Right atrium auricular region (tissue), 2 donors: ENCODE results near the gene PHB1. TPM values are rescaled to one million over a fixed set of nuclear protein-coding genes. Genes with fewer than 3 reads are reported as not detected.

Experiments used
- DNase-seq: peaks from one replicate; pipeline ENCODE4 v3.0.0-alpha.2; 2019; ENCODE audit warnings: low spot score
- H3K27ac ChIP-seq, 2 donors: fragments of 200-600 bp; sonication (generic); 1 replicate in 1 of 2; 2 replicates in 1 of 2; pipeline ENCODE4 v1.5.1; 2016 to 2019
- H3K27me3 ChIP-seq, 2 donors: fragments of 200-600 bp; sonication (generic); one replicate each; pipeline versions ENCODE4 v1.5.1 to v1.6.0; 2017 to 2019
- H3K36me3 ChIP-seq: fragments of 200-600 bp; sonication (generic); one replicate; pipeline ENCODE4 v1.5.1; 2016
- H3K4me1 ChIP-seq, 2 donors: fragments of 200-600 bp; sonication (generic); one replicate each; pipeline versions ENCODE4 v1.5.1 to v1.6.0; 2017 to 2019
- H3K4me3 ChIP-seq, 2 donors: fragments of 200-600 bp; sonication (generic); 1 replicate in 1 of 2; 2 replicates in 1 of 2; pipeline ENCODE4 v1.5.1; 2017 to 2019; ENCODE audit warnings: mild to moderate bottlenecking in 1 of 2, moderate library complexity in 1 of 2
- H3K9me3 ChIP-seq, 2 donors: fragments of 200-600 bp; sonication (generic); one replicate each; pipeline ENCODE4 v1.5.1; 2019
- CTCF ChIP-seq, 2 donors: fragments of 200-600 bp; sonication (generic); IDR thresholded peaks; one replicate each; pipeline ENCODE4 v1.5.1; 2019; ENCODE audit warnings: antibody characterized with exemption in 2 of 2
- total RNA-seq, 2 donors: library from RNA; depleted of rRNA; stranded (reverse); fragments of >200 nt; gene quantifications; one replicate each; pipeline ENCODE4 v1.1.0, GENCODE V29; 2016

Gene PHB1
- total RNA-seq, 2 donors from 2014 or later: 108 to 123 TPM

- peaks cover 0 to 21% of the 10 kb centered on the region in 2 donors for H3K4me1 ChIP-seq
- H3K27ac ChIP-seq: no peak overlapping the region
- H3K4me3 ChIP-seq: no peak overlapping the region
- no peaks in the 10 kb centered on the region for H3K27me3 ChIP-seq
- TF ChIP-seq CTCF (IDR thresholded peaks at IDR 0.05): no peak
- no peaks in the 10 kb centered on the region for H3K9me3 ChIP-seq
- DNase-seq: no peak
- H3K36me3 ChIP-seq: no peaks in the 10 kb centered on the region
Measured at GRCh38 chr17:49364119-49364518, 50.6 kb downstream of the PHB1 start.

GRCh38 chr17:49363251-49363650 is 51.4 kb downstream of the PHB1 start:
- H3K27ac ChIP-seq: peak overlapping the region in 1 of 2 donors; percentile 92
- H3K4me1 ChIP-seq: peaks cover 0 to 26% of the 10 kb centered on the region in 2 donors
- DNase-seq: no peak
- no peaks in the 10 kb centered on the region for H3K27me3 ChIP-seq
- no peak for TF ChIP-seq CTCF (IDR thresholded peaks at IDR 0.05)
- no peaks in the 10 kb centered on the region for H3K36me3 ChIP-seq
- no peaks in the 10 kb centered on the region for H3K9me3 ChIP-seq
- no peak overlapping the region for H3K4me3 ChIP-seq

GRCh38 chr17:49362723-49363117 is 52.0 kb downstream of the PHB1 start:
- Histone ChIP-seq H3K27me3 (no peaks in the 10 kb centered on the region), H3K4me3 (peak overlapping the region; percentile 91 to 94), H3K9me3 (no peaks in the 10 kb centered on the region), H3K4me1 (peaks cover 0 to 26% of the 10 kb centered on the region in 2 donors), H3K36me3 (no peaks in the 10 kb centered on the region), H3K27ac (peak overlapping the region; percentile 86 to 92)
- DNase-seq: no peak
- TF ChIP-seq CTCF (IDR thresholded peaks at IDR 0.05): no peak

GRCh38 chr17:49361902-49362722 is 52.6 kb downstream of the PHB1 start, which contains the start of gene ZNF652:
TSS of gene ZNF652 (minus strand) at chr17:49362250. CDS start at chr17:49317725, 44,525 bp downstream.
- DNase-seq: peak; percentile 79
- H3K4me1 ChIP-seq: peaks cover 0 to 26% of the 10 kb centered on the region in 2 donors

GRCh38 chr17:49361129-49361901 is 53.4 kb downstream of the PHB1 start:
- Histone ChIP-seq H3K4me3 (peak overlapping the region; percentile 91 to 94), H3K27ac (peak overlapping the region; percentile 86 to 92), H3K9me3 (no peaks in the 10 kb centered on the region), H3K36me3 (no peaks in the 10 kb centered on the region), H3K4me1 (peaks cover 0 to 26% of the 10 kb centered on the region in 2 donors), H3K27me3 (no peaks in the 10 kb centered on the region)
- no peak for TF ChIP-seq CTCF (IDR thresholded peaks at IDR 0.05)
- DNase-seq: no peak

More at GRCh38 chr17:49361902-49362722, 52.6 kb downstream of the PHB1 start, which contains the start of gene ZNF652:
- Histone ChIP-seq H3K27me3 (no peaks in the 10 kb centered on the region), H3K4me3 (peak within 1 kb of the TSS; percentile 91 to 94), H3K9me3 (no peaks in the 10 kb centered on the region), H3K27ac (peak within 1 kb of the TSS; percentile 86 to 92), H3K36me3 (no peaks in the 10 kb centered on the region)
- TF ChIP-seq CTCF (IDR thresholded peaks at IDR 0.05): no peak
